ENCODE measurements around the gene ADM. TPM values are rescaled to one million over a fixed set of nuclear protein-coding genes. Genes with fewer than 3 reads are reported as not detected.
A peak's percentile ranks its signal among the peaks of the same experiment; 100 is the strongest.

ADM gene
- total and polyA plus RNA-seq, 2 donors (not counting 1 experiment from before 2014, with no cell fraction given) = 2.3 to 10.4 TPM

DNA sequence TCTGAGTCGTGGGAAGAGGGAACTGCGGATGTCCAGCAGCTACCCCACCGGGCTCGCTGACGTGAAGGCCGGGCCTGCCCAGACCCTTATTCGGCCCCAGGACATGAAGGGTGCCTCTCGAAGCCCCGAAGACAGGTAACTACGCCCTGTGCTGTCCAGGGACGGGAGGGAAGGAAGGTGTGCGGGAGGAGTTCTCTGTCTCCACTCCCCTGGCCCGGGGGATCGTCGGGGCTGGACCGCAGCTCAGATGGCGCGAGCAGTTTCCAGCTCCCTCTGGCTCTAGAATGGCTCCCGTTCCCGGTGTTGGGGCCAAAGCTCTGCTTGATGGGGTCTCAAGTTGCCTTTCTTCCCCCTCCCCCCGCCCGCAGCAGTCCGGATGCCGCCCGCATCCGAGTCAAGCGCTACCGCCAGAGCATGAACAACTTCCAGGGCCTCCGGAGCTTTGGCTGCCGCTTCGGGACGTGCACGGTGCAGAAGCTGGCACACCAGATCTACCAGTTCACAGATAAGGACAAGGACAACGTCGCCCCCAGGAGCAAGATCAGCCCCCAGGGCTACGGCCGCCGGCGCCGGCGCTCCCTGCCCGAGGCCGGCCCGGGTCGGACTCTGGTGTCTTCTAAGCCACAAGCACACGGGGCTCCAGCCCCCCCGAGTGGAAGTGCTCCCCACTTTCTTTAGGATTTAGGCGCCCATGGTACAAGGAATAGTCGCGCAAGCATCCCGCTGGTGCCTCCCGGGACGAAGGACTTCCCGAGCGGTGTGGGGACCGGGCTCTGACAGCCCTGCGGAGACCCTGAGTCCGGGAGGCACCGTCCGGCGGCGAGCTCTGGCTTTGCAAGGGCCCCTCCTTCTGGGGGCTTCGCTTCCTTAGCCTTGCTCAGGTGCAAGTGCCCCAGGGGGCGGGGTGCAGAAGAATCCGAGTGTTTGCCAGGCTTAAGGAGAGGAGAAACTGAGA, 1.4 kb downstream of the ADM start:
- peaks cover 0 to 16% (median 0%) of the 10 kb centered on the region in 3 donors for H3K9me3 ChIP-seq (ENCODE audit: control extremely low read depth in 1 of 3, control insufficient read depth in 2 of 3, insufficient read depth in 1 of 3, low read length in 2 of 3)
- intact Hi-C loops (cut with micrococcal nuclease) = loop anchor here (2.0 to 10.0 kb wide), 6 partner anchors 149 to 991 kb away; partner anchors contain the start of genes AMPD3, RNF141, TMEM41B and WEE1
- peaks cover 54% of the 10 kb centered on the region for H3K4me1 Mint-ChIP-seq
- peak; percentile 59 for DNase-seq
- peak overlapping the region; percentile 82 for H3K9ac ChIP-seq (ENCODE audit: low read length)
- H3K27me3 ChIP-seq (replicated peaks in 1 of 4; ENCODE audit: control extremely low read depth in 1 of 4, control insufficient read depth in 3 of 4, insufficient read depth in 4 of 4, low read length in 3 of 4) = peaks cover 0 to 34% (median 15%) of the 10 kb centered on the region in 4 experiments
- CTCF ChIA-PET = interaction anchor here (0.6 to 10.2 kb wide), 11 partner anchors 10 to 1393 kb away, joined by 3 to 187 read pairs (median 12); no protein-coding TSS in a partner anchor
- no peaks in the 10 kb centered on the region for H3K36me3 ChIP-seq (replicated peaks in 1 of 2; ENCODE audit: control extremely low read depth in 1 of 2, control insufficient read depth in 1 of 2, extremely low read depth in 1 of 2, insufficient read depth in 2 of 2, low read length in 1 of 2)
- peak; percentile 52 for TF ChIP-seq EZH2 (IDR thresholded peaks at IDR 0.05; ENCODE audit: borderline replicate concordance, insufficient read depth, low read depth, low read length, poor library complexity, severe bottlenecking)
- TF ChIP-seq, protein P1, sequence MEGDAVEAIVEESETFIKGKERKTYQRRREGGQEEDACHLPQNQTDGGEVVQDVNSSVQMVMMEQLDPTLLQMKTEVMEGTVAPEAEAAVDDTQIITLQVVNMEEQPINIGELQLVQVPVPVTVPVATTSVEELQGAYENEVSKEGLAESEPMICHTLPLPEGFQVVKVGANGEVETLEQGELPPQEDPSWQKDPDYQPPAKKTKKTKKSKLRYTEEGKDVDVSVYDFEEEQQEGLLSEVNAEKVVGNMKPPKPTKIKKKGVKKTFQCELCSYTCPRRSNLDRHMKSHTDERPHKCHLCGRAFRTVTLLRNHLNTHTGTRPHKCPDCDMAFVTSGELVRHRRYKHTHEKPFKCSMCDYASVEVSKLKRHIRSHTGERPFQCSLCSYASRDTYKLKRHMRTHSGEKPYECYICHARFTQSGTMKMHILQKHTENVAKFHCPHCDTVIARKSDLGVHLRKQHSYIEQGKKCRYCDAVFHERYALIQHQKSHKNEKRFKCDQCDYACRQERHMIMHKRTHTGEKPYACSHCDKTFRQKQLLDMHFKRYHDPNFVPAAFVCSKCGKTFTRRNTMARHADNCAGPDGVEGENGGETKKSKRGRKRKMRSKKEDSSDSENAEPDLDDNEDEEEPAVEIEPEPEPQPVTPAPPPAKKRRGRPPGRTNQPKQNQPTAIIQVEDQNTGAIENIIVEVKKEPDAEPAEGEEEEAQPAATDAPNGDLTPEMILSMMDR (IDR thresholded peaks at IDR 0.05) = no peak
- peaks cover 42 to 58% of the 10 kb centered on the region in 2 donors for H3K4me1 ChIP-seq (ENCODE audit: control insufficient read depth in 2 of 2, insufficient read depth in 2 of 2, low read length in 2 of 2)
- peaks cover 13% of the 10 kb centered on the region for H3K27me3 Mint-ChIP-seq
- H2AFZ ChIP-seq (ENCODE audit: insufficient read depth, low read depth, low read length, poor library complexity, severe bottlenecking) = peak overlapping the region; percentile 95
- no peaks in the 10 kb centered on the region for H3K79me2 ChIP-seq (ENCODE audit: control insufficient read depth, insufficient read depth, low read length)
- POLR2A ChIA-PET = interaction anchor here (0.7 to 0.9 kb wide), 2 partner anchors 9 to 547 kb away, joined by 3 to 5 read pairs; no protein-coding TSS in a partner anchor
- H3K4me3 Mint-ChIP-seq = peak overlapping the region; percentile 98
- no peak overlapping the region for H3K27ac Mint-ChIP-seq
- peak overlapping the region; percentile 57 to 92 (median 72) for H3K4me3 ChIP-seq (ENCODE audit: control extremely low read depth in 1 of 5, extremely low read depth in 1 of 5, insufficient read depth in 1 of 5, low read depth in 2 of 5, low read length in 4 of 5)
- no peak overlapping the region for H3K27ac ChIP-seq (ENCODE audit: low read length in 2 of 2)
- WGBS (ENCODE audit: insufficient coverage) = 2% methylated on average over 56 of the region's 65 CpGs
- no peak for ATAC-seq (ENCODE audit: low read depth)
- no peaks in the 10 kb centered on the region for H4K20me1 ChIP-seq (ENCODE audit: control insufficient read depth, insufficient read depth, low read length, poor library complexity, severe bottlenecking)
- H3K9me3 Mint-ChIP-seq (ENCODE audit: insufficient read depth) = no peaks in the 10 kb centered on the region
- peak overlapping the region; percentile 98 for H3K4me2 ChIP-seq (replicated peaks; ENCODE audit: low read depth, low read length, poor library complexity, severe bottlenecking)
